Subcutaneous adipose tissue (tissue), 4 donors: ENCODE results near the gene AUTS2. TPM values are rescaled to one million over a fixed set of nuclear protein-coding genes. Genes with fewer than 3 reads are reported as not detected.

Experiments used
- total RNA-seq, 4 donors: library from RNA; depleted of rRNA; stranded (reverse); fragments of >200 nt; gene quantifications; one replicate each; pipeline ENCODE4 v1.1.0, GENCODE V29; 2016
- TF ChIP-seq, protein P1 (sequence below): fragments of 450-650 bp; IDR thresholded peaks from one replicate; pipeline ENCODE4 v1.5.1; 2016; ENCODE audit warnings: low read depth, mild to moderate bottlenecking, control low read depth, antibody characterized with exemption, moderate library complexity

Gene AUTS2
- total RNA-seq, 4 donors from 2014 or later: 22.4 to 46.9 (median 27.4) TPM

DNA sequence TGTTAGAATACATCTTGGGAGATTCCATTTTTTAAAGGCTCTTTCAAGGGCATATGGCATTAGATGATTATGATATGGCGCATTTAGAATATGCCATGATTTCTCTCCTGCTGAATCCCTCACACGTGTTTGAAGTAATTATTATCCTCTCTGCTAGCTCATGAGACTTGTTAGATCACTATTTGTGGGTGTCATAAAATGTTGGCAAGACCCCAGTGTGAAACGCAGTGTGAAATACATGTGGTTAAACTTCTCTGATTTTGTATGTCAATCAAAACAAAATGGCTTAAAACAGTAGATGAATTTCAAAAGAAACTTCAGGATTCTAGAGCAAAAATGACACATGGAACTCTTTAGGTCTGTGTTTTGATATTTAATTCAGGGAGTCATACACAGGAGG lies 560.8 kb downstream of the AUTS2 start:
- TF ChIP-seq, protein P1, sequence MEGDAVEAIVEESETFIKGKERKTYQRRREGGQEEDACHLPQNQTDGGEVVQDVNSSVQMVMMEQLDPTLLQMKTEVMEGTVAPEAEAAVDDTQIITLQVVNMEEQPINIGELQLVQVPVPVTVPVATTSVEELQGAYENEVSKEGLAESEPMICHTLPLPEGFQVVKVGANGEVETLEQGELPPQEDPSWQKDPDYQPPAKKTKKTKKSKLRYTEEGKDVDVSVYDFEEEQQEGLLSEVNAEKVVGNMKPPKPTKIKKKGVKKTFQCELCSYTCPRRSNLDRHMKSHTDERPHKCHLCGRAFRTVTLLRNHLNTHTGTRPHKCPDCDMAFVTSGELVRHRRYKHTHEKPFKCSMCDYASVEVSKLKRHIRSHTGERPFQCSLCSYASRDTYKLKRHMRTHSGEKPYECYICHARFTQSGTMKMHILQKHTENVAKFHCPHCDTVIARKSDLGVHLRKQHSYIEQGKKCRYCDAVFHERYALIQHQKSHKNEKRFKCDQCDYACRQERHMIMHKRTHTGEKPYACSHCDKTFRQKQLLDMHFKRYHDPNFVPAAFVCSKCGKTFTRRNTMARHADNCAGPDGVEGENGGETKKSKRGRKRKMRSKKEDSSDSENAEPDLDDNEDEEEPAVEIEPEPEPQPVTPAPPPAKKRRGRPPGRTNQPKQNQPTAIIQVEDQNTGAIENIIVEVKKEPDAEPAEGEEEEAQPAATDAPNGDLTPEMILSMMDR: no peak

GRCh38 chr7:70165477-70166170 lies 567.3 kb downstream of the AUTS2 start:
- TF ChIP-seq, protein P1: no peak

- TF ChIP-seq, protein P1: no peak
These were observed 573.2 kb downstream of the AUTS2 start for GRCh38 chr7:70171369-70171920.

GRCh38 chr7:70177166-70177565 lies 578.9 kb downstream of the AUTS2 start:
- TF ChIP-seq, protein P1: no peak

- TF ChIP-seq, protein P1: no peak
These were observed 579.9 kb downstream of the AUTS2 start for GRCh38 chr7:70178211-70178610.

DNA sequence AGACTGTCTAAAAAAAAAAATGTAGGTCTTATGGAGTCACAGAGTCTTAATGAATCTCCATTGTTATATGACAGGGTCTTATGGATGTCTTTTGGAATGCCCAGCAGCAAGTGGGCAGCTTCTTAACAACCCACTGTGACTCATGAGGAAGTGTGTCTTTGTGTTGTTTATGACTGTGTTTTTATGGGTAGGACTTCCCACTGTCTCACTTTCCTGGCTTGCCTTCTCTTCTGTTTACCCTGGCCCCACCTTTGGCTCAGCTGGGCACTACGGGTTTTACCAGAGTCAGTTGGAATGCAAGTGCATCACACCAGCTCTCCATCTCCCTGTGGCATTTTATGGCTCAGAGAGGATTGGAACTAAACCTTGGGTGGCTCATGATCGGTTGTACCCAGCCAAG lies 580.5 kb downstream of the AUTS2 start:
- TF ChIP-seq, protein P1: no peak

- TF ChIP-seq, protein P1: no peak
These were observed 584.2 kb downstream of the AUTS2 start for GRCh38 chr7:70182521-70182920.
